Breast epithelium (tissue), 3 donors: ENCODE data around the gene LRIG2.

ENCODE experiments used
- CTCF ChIP-seq, 3 donors: fragments of 450-650 bp; IDR thresholded peaks; one replicate each; pipeline ENCODE4 v1.5.1; 2016 to 2017; ENCODE audit warnings: antibody characterized with exemption in 3 of 3, mild to moderate bottlenecking in 3 of 3, moderate library complexity in 3 of 3
- POLR2A ChIP-seq: fragments of 450-650 bp; IDR thresholded peaks from one replicate; pipeline ENCODE4 v1.6.1; 2016; ENCODE audit warnings: antibody characterized with exemption, mild to moderate bottlenecking, moderate library complexity

GRCh38 chr1:113156368-113156767 lies 83.4 kb downstream of the LRIG2 start:
- TF ChIP-seq CTCF (IDR thresholded peaks at IDR 0.05): no peak
- no peak for TF ChIP-seq POLR2A
